Measurements from ENCODE around the gene KIFC3. TPM values are rescaled to one million over a fixed set of nuclear protein-coding genes. Genes with fewer than 3 reads are reported as not detected.

Gene KIFC3
- total and polyA plus RNA-seq, 2 of the 13 experiments (the other 11 are each of a cell fraction or from before 2014, with no cell fraction given) = 42.1 to 45.3 TPM

DNA sequence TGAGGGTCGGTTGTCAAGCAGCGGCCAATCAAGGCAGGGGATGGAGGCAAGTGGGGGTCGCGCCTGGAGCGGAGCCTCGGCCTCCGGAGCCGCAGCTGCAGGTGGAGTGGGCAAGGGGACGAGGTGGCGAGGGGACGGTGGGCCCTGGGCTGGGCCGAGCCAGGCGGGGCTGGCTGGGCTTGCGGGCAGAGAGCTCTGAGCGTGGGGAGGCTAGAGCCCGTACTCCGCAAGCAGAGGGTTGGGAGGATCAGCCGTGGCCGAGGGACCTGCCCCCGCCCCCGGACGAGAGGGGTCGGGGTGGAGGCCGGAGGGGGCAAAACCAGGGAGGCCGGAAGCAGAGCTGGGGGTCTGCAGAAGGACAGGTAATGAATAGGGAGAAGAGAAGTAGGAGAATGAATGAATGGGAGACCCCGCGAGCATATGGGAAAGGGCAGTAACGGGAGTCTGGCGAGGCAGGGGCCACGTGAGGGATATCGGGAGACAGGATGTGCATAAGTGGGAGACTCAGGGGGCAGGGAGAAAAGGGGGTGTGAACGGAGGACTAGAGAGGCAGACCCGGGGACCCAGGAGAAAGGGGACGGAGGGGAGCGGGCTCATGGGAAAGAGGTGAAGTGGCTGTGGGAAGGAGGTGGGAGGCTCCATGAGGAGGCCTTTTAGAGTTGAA lies 66.4 kb downstream of the KIFC3 start, which contains the start of gene KATNB1 (continued):
- no peak for TF ChIP-seq ZNF383 (CRISPR knock-in tag; IDR thresholded peaks at IDR 0.05; ENCODE audit: borderline replicate concordance)
- TF ChIP-seq, protein P1, sequence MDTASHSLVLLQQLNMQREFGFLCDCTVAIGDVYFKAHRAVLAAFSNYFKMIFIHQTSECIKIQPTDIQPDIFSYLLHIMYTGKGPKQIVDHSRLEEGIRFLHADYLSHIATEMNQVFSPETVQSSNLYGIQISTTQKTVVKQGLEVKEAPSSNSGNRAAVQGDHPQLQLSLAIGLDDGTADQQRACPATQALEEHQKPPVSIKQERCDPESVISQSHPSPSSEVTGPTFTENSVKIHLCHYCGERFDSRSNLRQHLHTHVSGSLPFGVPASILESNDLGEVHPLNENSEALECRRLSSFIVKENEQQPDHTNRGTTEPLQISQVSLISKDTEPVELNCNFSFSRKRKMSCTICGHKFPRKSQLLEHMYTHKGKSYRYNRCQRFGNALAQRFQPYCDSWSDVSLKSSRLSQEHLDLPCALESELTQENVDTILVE (CRISPR knock-in tag; IDR thresholded peaks at IDR 0.05) = no peak
- no peak; the same call in 1 of the 2 replicates for TF ChIP-seq ZNF343 (CRISPR knock-in tag; IDR thresholded peaks at IDR 0.05)
- no peak for TF ChIP-seq ZNF432 (CRISPR knock-in tag; IDR thresholded peaks at IDR 0.05; ENCODE audit: borderline replicate concordance)
- no peak for TF ChIP-seq ZNF296 (CRISPR knock-in tag; conservative IDR thresholded peaks at IDR 0.05)
- TF ChIP-seq ZNF546 (CRISPR knock-in tag; conservative IDR thresholded peaks at IDR 0.05) = no peak
- TF ChIP-seq ZNF589 (CRISPR knock-in tag; conservative IDR thresholded peaks at IDR 0.05) = no peak
- no peak for TF ChIP-seq FOXK2 (IDR thresholded peaks at IDR 0.05)
- no peak; the same call in 1 of the 2 replicates for TF ChIP-seq DR1 (CRISPR knock-in tag; IDR thresholded peaks at IDR 0.05)
- no peak for TF ChIP-seq ZNF550 (CRISPR knock-in tag; IDR thresholded peaks at IDR 0.05; ENCODE audit: borderline replicate concordance)
- TF ChIP-seq, protein P2, sequence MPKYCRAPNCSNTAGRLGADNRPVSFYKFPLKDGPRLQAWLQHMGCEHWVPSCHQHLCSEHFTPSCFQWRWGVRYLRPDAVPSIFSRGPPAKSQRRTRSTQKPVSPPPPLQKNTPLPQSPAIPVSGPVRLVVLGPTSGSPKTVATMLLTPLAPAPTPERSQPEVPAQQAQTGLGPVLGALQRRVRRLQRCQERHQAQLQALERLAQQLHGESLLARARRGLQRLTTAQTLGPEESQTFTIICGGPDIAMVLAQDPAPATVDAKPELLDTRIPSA (CRISPR knock-in tag; IDR thresholded peaks at IDR 0.05; ENCODE audit: borderline replicate concordance) = no peak
- no peak; the same call in none of the 2 replicates for TF ChIP-seq DMAP1 (CRISPR knock-in tag; IDR thresholded peaks at IDR 0.05)
- TF ChIP-seq KDM5A (IDR thresholded peaks at IDR 0.05; ENCODE audit: borderline replicate concordance, low read length) = no peak
- TF ChIP-seq ZBTB7B (CRISPR knock-in tag; IDR thresholded peaks at IDR 0.05) = peak; percentile 72; the same call in 1 of the 2 replicates
- peak; percentile 79 for TF ChIP-seq HNRNPLL (IDR thresholded peaks at IDR 0.05; ENCODE audit: low read depth, low read length, poor library complexity, severe bottlenecking)
- TF ChIP-seq, protein P3, sequence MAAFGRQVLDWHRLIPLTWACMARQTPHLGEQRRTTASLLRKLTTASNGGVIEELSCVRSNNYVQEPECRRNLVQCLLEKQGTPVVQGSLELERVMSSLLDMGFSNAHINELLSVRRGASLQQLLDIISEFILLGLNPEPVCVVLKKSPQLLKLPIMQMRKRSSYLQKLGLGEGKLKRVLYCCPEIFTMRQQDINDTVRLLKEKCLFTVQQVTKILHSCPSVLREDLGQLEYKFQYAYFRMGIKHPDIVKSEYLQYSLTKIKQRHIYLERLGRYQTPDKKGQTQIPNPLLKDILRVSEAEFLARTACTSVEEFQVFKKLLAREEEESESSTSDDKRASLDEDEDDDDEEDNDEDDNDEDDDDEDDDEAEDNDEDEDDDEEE (CRISPR knock-in tag; IDR thresholded peaks at IDR 0.05) = no peak; the same call in 1 of the 2 replicates
- no peak for TF ChIP-seq SOX13 (IDR thresholded peaks at IDR 0.05)
- TF ChIP-seq SOX13 (CRISPR knock-in tag; conservative IDR thresholded peaks at IDR 0.05 in 1 of 2, IDR thresholded peaks at IDR 0.05 in 1 of 2) = no peak
- TF ChIP-seq, protein P4, sequence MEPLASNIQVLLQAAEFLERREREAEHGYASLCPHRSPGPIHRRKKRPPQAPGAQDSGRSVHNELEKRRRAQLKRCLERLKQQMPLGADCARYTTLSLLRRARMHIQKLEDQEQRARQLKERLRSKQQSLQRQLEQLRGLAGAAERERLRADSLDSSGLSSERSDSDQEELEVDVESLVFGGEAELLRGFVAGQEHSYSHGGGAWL (CRISPR knock-in tag; IDR thresholded peaks at IDR 0.05) = no peak
- no peak for TF ChIP-seq JUN (CRISPR knock-in tag; IDR thresholded peaks at IDR 0.05)
- TF ChIP-seq HOXD1 (CRISPR knock-in tag; IDR thresholded peaks at IDR 0.05) = no peak
- TF ChIP-seq GATAD1 (CRISPR knock-in tag; IDR thresholded peaks at IDR 0.05) = 0 out of 2 replicates have a peak, but pooled peaks have one; percentile 23
- no peak for TF ChIP-seq ZNF577 (CRISPR knock-in tag; IDR thresholded peaks at IDR 0.05; ENCODE audit: borderline replicate concordance, low read depth)
- TF ChIP-seq MEF2D (CRISPR knock-in tag; IDR thresholded peaks at IDR 0.05) = 0 out of 2 replicates have a peak, but pooled peaks have one; percentile 0
- TF ChIP-seq, protein P5, sequence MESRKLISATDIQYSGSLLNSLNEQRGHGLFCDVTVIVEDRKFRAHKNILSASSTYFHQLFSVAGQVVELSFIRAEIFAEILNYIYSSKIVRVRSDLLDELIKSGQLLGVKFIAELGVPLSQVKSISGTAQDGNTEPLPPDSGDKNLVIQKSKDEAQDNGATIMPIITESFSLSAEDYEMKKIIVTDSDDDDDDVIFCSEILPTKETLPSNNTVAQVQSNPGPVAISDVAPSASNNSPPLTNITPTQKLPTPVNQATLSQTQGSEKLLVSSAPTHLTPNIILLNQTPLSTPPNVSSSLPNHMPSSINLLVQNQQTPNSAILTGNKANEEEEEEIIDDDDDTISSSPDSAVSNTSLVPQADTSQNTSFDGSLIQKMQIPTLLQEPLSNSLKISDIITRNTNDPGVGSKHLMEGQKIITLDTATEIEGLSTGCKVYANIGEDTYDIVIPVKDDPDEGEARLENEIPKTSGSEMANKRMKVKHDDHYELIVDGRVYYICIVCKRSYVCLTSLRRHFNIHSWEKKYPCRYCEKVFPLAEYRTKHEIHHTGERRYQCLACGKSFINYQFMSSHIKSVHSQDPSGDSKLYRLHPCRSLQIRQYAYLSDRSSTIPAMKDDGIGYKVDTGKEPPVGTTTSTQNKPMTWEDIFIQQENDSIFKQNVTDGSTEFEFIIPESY (CRISPR knock-in tag; IDR thresholded peaks at IDR 0.05) = 0 out of 2 replicates have a peak, but pooled peaks have one; percentile 22
- peak; percentile 43 for TF ChIP-seq RAD21 (CRISPR knock-in tag; IDR thresholded peaks at IDR 0.05)
- 0 out of 2 replicates have a peak, but pooled peaks have one; percentile 47 for TF ChIP-seq ZNF230 (CRISPR knock-in tag; IDR thresholded peaks at IDR 0.05)

All from HepG2 (cell line).